Limb (tissue), 2 donors: ENCODE measurements around the gene IFNA8.
"Not testable (repeated sequence)": the region's sequence is repeated elsewhere in the genome, so short reads cannot be mapped to it uniquely, and the experiment has no call there.

ENCODE experiments used
- DNase-seq, 2 donors: peaks; one replicate each; pipeline ENCODE4 v3.0.0-alpha.2; 2016; ENCODE audit errors: extremely low spot score in 2 of 2

IFNA8 gene

GRCh38 chr9:21428235-21428634 is 19.3 kb downstream of the IFNA8 start:
- DNase-seq = no peak

GRCh38 chr9:21429191-21429590 is 20.3 kb downstream of the IFNA8 start:
- DNase-seq = no peak

DNA sequence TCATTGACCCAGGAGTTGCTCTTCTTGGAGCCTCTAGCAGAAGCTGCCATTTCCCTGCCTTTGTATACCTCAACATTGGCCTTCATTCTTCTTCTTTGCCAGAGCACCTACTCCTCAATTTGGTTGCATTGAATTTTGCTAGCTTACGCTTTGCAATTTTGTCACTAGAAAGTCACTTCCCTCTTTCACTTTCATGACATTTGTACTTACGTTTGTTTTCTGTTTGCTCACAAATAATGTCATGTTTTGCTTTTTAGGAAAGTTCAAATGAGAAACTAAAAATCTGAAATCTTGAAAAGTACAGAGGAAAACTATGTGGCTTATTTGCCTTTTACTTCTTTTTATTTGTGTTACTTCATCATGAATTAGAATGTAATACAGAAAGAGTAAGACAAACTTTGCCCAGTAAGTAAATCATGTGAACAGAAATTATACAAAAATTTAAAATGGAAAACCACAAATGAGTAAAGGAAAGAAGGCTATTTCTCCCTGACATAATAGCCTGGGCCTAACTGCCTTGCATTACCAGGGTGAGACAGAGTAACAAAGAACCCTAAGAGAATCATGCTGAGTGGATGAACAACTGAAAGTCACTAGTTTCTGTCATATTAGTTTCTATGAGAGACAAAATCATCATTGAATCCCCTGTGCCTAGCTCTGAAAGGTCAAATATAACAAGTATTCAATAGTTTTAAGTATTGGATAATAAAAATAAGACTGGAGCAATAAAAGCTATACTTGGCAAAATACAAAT is 23.9 kb downstream of the IFNA8 start:
- no peak for DNase-seq

GRCh38 chr9:21434202-21435014 is 25.5 kb downstream of the IFNA8 start:
- DNase-seq = peak in 1 of 2 donors; percentile 40

DNA sequence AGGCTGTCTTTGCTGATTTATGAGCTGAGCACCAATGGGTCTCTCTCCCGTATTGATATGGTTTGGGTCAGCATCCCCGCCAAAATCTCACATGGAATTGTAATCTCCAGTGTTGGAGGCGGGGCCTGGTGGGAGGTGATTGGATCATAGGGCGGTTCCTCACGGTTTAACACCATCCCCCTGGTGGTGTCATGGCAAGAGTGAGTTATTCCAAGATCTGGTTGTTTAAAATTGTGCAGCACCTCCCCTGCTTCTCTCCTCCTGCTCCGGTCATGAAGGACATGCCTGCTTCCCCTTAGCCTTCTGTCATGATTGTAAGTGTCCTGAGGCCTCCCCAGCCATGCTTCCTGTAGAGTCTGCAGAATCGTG is 26.1 kb downstream of the IFNA8 start:
- not testable (repeated sequence) for DNase-seq

- DNase-seq = no peak
These were observed 31.2 kb downstream of the IFNA8 start, which contains the start of gene IFNA1 for GRCh38 chr9:21440139-21440538. Gene IFNA1, plus strand, starts transcription at chr9:21440439. Its CDS starts 69 bp downstream, at chr9:21440508.

- DNase-seq = no peak
These were observed 35.1 kb downstream of the IFNA8 start for GRCh38 chr9:21443849-21444625.

GRCh38 chr9:21449312-21449711 is 40.4 kb downstream of the IFNA8 start:
- DNase-seq = not testable (repeated sequence)

- no peak for DNase-seq
These were observed 41.9 kb downstream of the IFNA8 start for GRCh38 chr9:21450733-21451394.

GRCh38 chr9:21452681-21453080 is 43.8 kb downstream of the IFNA8 start:
- no peak for DNase-seq

- no peak for DNase-seq
These were observed 45.2 kb downstream of the IFNA8 start for GRCh38 chr9:21454149-21454548.

DNA sequence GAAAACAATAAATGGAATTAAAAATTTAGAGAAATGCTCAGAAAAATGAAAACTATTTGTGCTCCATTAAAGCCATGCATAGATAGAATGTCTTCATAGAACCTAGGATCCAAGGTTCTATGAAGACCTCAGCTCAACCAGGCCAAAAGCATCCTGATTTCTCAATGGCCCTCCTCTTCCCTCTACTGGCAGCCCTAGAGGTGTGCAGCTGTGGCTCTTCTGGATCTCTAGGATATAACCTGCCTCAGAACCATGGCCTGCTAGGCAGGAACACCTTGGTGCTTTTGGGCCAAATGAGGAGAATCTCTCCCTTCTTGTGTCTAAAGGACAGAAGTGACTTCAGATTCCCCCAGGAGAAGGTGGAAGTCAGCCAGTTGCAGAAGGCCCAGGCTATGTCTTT is 46.4 kb downstream of the IFNA8 start:
- no peak for DNase-seq
